Activated naive CD8-positive, alpha-beta T cell treated with anti-CD3 and anti-CD28 coated beads for 36 hours (primary cell): Measurements from ENCODE around the gene POLR2M. TPM values are rescaled to one million over a fixed set of nuclear protein-coding genes. Genes with fewer than 3 reads are reported as not detected.
A peak's percentile ranks its signal among the peaks of the same experiment; 100 is the strongest.

Experiments used
- DNase-seq: peaks from one replicate; pipeline ENCODE4 v3.0.0; 2021
- H3K27ac Mint-ChIP-seq: one replicate; pipeline ENCODE4 v1.8.0; 2022; ENCODE audit warnings: mild to moderate bottlenecking, moderate library complexity, mixed read lengths
- H3K27me3 Mint-ChIP-seq: one replicate; pipeline ENCODE4 v1.8.0; 2022; ENCODE audit warnings: mild to moderate bottlenecking, mixed read lengths
- H3K36me3 Mint-ChIP-seq: one replicate; pipeline ENCODE4 v1.8.0; 2021; ENCODE audit warnings: mild to moderate bottlenecking, mixed read lengths
- H3K4me1 Mint-ChIP-seq: one replicate; pipeline ENCODE4 v1.8.0; 2021; ENCODE audit warnings: mixed read lengths
- H3K4me3 Mint-ChIP-seq: one replicate; pipeline ENCODE4 v1.8.0; 2022; ENCODE audit warnings: mild to moderate bottlenecking, moderate library complexity, mixed read lengths
- H3K9me3 Mint-ChIP-seq: one replicate; pipeline ENCODE4 v1.8.0; 2022; ENCODE audit warnings: mixed read lengths
- total RNA-seq, 2 experiments: library from RNA; stranded (reverse); gene quantifications; one replicate each; pipeline ENCODE4 v1.2.3, GENCODE V29; 2021

Gene POLR2M
- total RNA-seq, 2 experiments from 2014 or later, result 91.4 to 93.1 TPM

- H3K27ac Mint-ChIP-seq, result peak overlapping the region; percentile 94
- peaks cover 65% of the 10 kb centered on the region for H3K4me1 Mint-ChIP-seq
- DNase-seq, result no peak
- peaks cover 31% of the 10 kb centered on the region for H3K36me3 Mint-ChIP-seq
- peaks cover 3% of the 10 kb centered on the region for H3K9me3 Mint-ChIP-seq
- peak overlapping the region; percentile 84 for H3K4me3 Mint-ChIP-seq
- no peaks in the 10 kb centered on the region for H3K27me3 Mint-ChIP-seq
Observed at GRCh38 chr15:57708047-57708446, 1.5 kb downstream of the POLR2M start.

GRCh38 chr15:57718309-57718708, 11.8 kb downstream of the POLR2M start:
- Mint-ChIP-seq H3K27ac (no peak overlapping the region), H3K4me3 (no peak overlapping the region), H3K4me1 (peaks cover 11% of the 10 kb centered on the region), H3K27me3 (no peaks in the 10 kb centered on the region), H3K9me3 (peaks cover 3% of the 10 kb centered on the region), H3K36me3 (peaks cover 51% of the 10 kb centered on the region)
- no peak for DNase-seq

GRCh38 chr15:57720867-57721266, 14.4 kb downstream of the POLR2M start:
- Mint-ChIP-seq H3K36me3 (peaks cover 53% of the 10 kb centered on the region), H3K4me1 (peaks cover 2% of the 10 kb centered on the region), H3K9me3 (peaks cover 7% of the 10 kb centered on the region), H3K4me3 (no peak overlapping the region), H3K27me3 (no peaks in the 10 kb centered on the region), H3K27ac (no peak overlapping the region)
- DNase-seq, result no peak

- Mint-ChIP-seq H3K4me3 (no peak overlapping the region), H3K36me3 (peaks cover 21% of the 10 kb centered on the region), H3K9me3 (peaks cover 4% of the 10 kb centered on the region), H3K27ac (no peak overlapping the region), H3K4me1 (peaks cover 2% of the 10 kb centered on the region), H3K27me3 (no peaks in the 10 kb centered on the region)
- no peak for DNase-seq
Observed at GRCh38 chr15:57726411-57726810, 19.9 kb downstream of the POLR2M start.

- H3K9me3 Mint-ChIP-seq, result peaks cover 4% of the 10 kb centered on the region
- H3K4me3 Mint-ChIP-seq, result no peak overlapping the region
- peaks cover 21% of the 10 kb centered on the region for H3K36me3 Mint-ChIP-seq
- no peak overlapping the region for H3K27ac Mint-ChIP-seq
- peaks cover 2% of the 10 kb centered on the region for H3K4me1 Mint-ChIP-seq
- no peaks in the 10 kb centered on the region for H3K27me3 Mint-ChIP-seq
- DNase-seq, result no peak
Observed at GRCh38 chr15:57727031-57727430, 20.5 kb downstream of the POLR2M start.

- no peak for DNase-seq
- H3K27ac Mint-ChIP-seq, result no peak overlapping the region
- peaks cover 15% of the 10 kb centered on the region for H3K36me3 Mint-ChIP-seq
- no peak overlapping the region for H3K4me3 Mint-ChIP-seq
- peaks cover 4% of the 10 kb centered on the region for H3K9me3 Mint-ChIP-seq
- H3K27me3 Mint-ChIP-seq, result no peaks in the 10 kb centered on the region
- H3K4me1 Mint-ChIP-seq, result peaks cover 5% of the 10 kb centered on the region
Observed at GRCh38 chr15:57728436-57728835, 21.9 kb downstream of the POLR2M start.

- Mint-ChIP-seq H3K9me3 (no peaks in the 10 kb centered on the region), H3K4me1 (peaks cover 5% of the 10 kb centered on the region), H3K4me3 (no peak overlapping the region), H3K27me3 (no peaks in the 10 kb centered on the region), H3K36me3 (no peaks in the 10 kb centered on the region), H3K27ac (no peak overlapping the region)
- DNase-seq, result no peak
Observed at GRCh38 chr15:57730876-57731275, 24.4 kb downstream of the POLR2M start.

- H3K36me3 Mint-ChIP-seq, result no peaks in the 10 kb centered on the region
- no peak for DNase-seq
- H3K27me3 Mint-ChIP-seq, result no peaks in the 10 kb centered on the region
- H3K4me1 Mint-ChIP-seq, result peaks cover 5% of the 10 kb centered on the region
- no peak overlapping the region for H3K27ac Mint-ChIP-seq
- H3K9me3 Mint-ChIP-seq, result no peaks in the 10 kb centered on the region
- H3K4me3 Mint-ChIP-seq, result no peak overlapping the region
Observed at GRCh38 chr15:57731530-57732103, 25.1 kb downstream of the POLR2M start.

GRCh38 chr15:57732526-57733331, 26.2 kb downstream of the POLR2M start:
- Mint-ChIP-seq H3K9me3 (no peaks in the 10 kb centered on the region), H3K4me1 (peaks cover 7% of the 10 kb centered on the region), H3K4me3 (no peak overlapping the region), H3K27me3 (no peaks in the 10 kb centered on the region), H3K27ac (no peak overlapping the region), H3K36me3 (no peaks in the 10 kb centered on the region)
- peak; percentile 24 for DNase-seq

- DNase-seq, result no peak
- Mint-ChIP-seq H3K4me1 (peaks cover 7% of the 10 kb centered on the region), H3K27ac (no peak overlapping the region), H3K27me3 (no peaks in the 10 kb centered on the region), H3K9me3 (no peaks in the 10 kb centered on the region), H3K36me3 (no peaks in the 10 kb centered on the region), H3K4me3 (no peak overlapping the region)
Observed at GRCh38 chr15:57734860-57735259, 28.3 kb downstream of the POLR2M start.

GRCh38 chr15:57735431-57735830, 28.9 kb downstream of the POLR2M start:
- Mint-ChIP-seq H3K4me3 (no peak overlapping the region), H3K4me1 (peaks cover 7% of the 10 kb centered on the region), H3K27ac (no peak overlapping the region), H3K36me3 (no peaks in the 10 kb centered on the region), H3K27me3 (no peaks in the 10 kb centered on the region), H3K9me3 (no peaks in the 10 kb centered on the region)
- DNase-seq, result no peak

- H3K36me3 Mint-ChIP-seq, result no peaks in the 10 kb centered on the region
- no peak for DNase-seq
- H3K27ac Mint-ChIP-seq, result no peak overlapping the region
- H3K9me3 Mint-ChIP-seq, result no peaks in the 10 kb centered on the region
- peaks cover 7% of the 10 kb centered on the region for H3K4me1 Mint-ChIP-seq
- H3K4me3 Mint-ChIP-seq, result no peak overlapping the region
- H3K27me3 Mint-ChIP-seq, result no peaks in the 10 kb centered on the region
Observed at GRCh38 chr15:57735891-57736290, 29.4 kb downstream of the POLR2M start.

GRCh38 chr15:57736591-57736990, 30.1 kb downstream of the POLR2M start:
- no peaks in the 10 kb centered on the region for H3K9me3 Mint-ChIP-seq
- H3K27me3 Mint-ChIP-seq, result no peaks in the 10 kb centered on the region
- no peaks in the 10 kb centered on the region for H3K36me3 Mint-ChIP-seq
- no peak overlapping the region for H3K27ac Mint-ChIP-seq
- no peak overlapping the region for H3K4me3 Mint-ChIP-seq
- no peak for DNase-seq
- H3K4me1 Mint-ChIP-seq, result peaks cover 7% of the 10 kb centered on the region

GRCh38 chr15:57738734-57739237, 32.3 kb downstream of the POLR2M start:
- H3K9me3 Mint-ChIP-seq, result no peaks in the 10 kb centered on the region
- no peak overlapping the region for H3K27ac Mint-ChIP-seq
- H3K4me1 Mint-ChIP-seq, result peaks cover 3% of the 10 kb centered on the region
- no peaks in the 10 kb centered on the region for H3K27me3 Mint-ChIP-seq
- no peak for DNase-seq
- no peak overlapping the region for H3K4me3 Mint-ChIP-seq
- H3K36me3 Mint-ChIP-seq, result no peaks in the 10 kb centered on the region

- no peaks in the 10 kb centered on the region for H3K27me3 Mint-ChIP-seq
Observed at GRCh38 chr15:57740048-57740447, 33.5 kb downstream of the POLR2M start.

GRCh38 chr15:57741089-57741488, 34.6 kb downstream of the POLR2M start:
- no peaks in the 10 kb centered on the region for H3K9me3 Mint-ChIP-seq
- no peaks in the 10 kb centered on the region for H3K36me3 Mint-ChIP-seq
- no peak overlapping the region for H3K27ac Mint-ChIP-seq
- H3K27me3 Mint-ChIP-seq, result no peaks in the 10 kb centered on the region
- no peak overlapping the region for H3K4me3 Mint-ChIP-seq
- peaks cover 3% of the 10 kb centered on the region for H3K4me1 Mint-ChIP-seq
- DNase-seq, result no peak

More at GRCh38 chr15:57740048-57740447, 33.5 kb downstream of the POLR2M start:
- no peak overlapping the region for H3K27ac Mint-ChIP-seq
- H3K9me3 Mint-ChIP-seq, result no peaks in the 10 kb centered on the region
- no peaks in the 10 kb centered on the region for H3K36me3 Mint-ChIP-seq
- no peak overlapping the region for H3K4me3 Mint-ChIP-seq
- no peak for DNase-seq
- peaks cover 3% of the 10 kb centered on the region for H3K4me1 Mint-ChIP-seq
